Activated CD4-positive, alpha-beta T cell treated with anti-CD3 and anti-CD28 coated beads, Interleukin-2, amount 50 U/mL, for 4 hours (primary cell): ENCODE measurements around the gene ATF7.

Experiments used
- DNase-seq, 2 experiments: peaks; one replicate each; pipeline ENCODE4 v3.0.0-alpha.2; 2020

Gene ATF7

GRCh38 chr12:53516758-53517455, 109.3 kb downstream of the ATF7 start:
- DNase-seq, result no peak

GRCh38 chr12:53515291-53515680, 110.9 kb downstream of the ATF7 start:
- DNase-seq, result no peak

DNA sequence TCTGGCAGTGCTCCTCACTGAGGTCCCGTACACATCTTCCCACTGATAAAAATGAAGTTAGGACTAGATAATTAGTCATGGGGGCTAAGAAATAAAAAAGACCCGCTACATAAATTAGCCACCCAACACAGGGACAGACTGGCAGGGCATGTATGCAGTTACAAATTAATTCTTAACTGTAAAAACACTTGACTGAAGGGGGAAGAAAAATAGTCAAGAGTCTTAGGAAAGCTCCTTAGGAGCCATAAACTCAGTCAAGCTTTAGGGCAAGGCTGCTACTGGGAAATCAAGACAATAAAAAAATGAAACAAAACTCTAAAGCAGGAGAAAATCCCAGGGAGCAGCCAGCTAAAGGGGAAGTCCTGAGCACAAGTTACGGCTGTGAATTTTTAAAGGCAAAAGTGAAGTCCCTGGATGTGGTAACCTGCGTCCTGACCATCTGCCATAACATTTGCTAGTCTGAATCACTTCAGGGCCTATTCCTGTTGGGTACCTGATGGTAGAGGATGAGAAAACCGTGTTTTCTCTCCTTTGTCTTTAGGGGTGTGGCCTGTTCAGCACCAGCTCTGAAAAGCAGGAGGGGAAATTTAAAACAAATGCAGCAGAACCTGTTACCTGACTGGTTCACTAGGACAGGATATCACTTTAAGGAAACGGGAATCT, 111.4 kb downstream of the ATF7 start:
- DNase-seq, result no peak

GRCh38 chr12:53513712-53514410, 112.3 kb downstream of the ATF7 start:
- DNase-seq, result no peak

- DNase-seq, result no peak
Measured at GRCh38 chr12:53510181-53510812, 115.9 kb downstream of the ATF7 start.

GRCh38 chr12:53508534-53509170, 117.5 kb downstream of the ATF7 start:
- DNase-seq, result peak; percentile 80

DNA sequence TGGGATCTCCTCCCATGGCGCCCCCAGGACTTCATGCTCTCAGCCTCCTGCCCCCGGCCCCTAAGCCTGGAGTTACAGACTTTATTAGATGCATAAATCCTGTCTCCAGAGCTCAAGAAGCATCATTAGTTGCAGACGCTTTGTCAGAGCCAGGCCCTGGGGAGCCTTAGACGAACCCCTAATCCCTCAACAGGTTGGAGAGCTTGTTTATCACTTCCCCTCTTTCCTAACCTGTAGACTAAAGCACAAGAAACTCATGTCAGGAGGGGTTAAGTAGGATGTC, 118.6 kb downstream of the ATF7 start:
- DNase-seq, result no peak

DNA sequence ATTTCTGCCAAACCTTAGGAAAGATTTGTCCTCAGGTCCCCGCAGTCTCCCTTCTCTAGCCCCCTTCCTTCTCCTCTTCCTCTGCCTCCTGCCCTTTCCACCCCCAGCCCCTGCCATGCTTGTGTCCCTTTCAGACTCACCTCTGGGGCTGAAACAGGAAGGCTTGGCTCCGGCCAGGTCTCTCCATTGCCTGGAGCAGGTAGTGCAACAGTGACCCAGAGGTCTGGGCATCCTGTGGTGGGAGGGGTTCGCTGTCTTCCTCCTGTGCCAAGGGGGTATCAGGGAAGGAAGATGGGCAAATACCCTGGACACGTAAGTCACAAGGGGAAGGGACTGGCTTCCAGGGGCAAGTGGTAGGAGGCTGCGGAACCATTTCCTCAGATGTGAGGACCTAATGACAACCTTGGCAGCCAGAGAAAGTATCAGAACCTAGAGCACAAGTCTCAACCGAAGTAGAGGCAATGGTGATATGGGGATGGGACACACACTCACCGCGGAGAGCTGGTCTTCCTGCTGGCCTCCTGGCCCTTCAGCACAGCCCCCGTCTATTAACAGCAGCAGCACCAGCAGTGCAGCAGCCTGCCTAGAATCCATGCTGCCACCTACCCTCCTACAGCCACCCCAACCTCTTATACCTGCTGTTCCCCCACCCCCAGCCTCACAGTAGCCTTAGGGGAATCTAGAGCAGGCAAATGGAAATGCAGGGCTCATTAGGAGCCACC, 119.1 kb downstream of the ATF7 start, which contains the start of gene NPFF:
Gene NPFF, minus strand, starts transcription at position 604 of the 722 bp plus-strand sequence. Its CDS starts 10 bp downstream, at position 594.
- no peak for DNase-seq

- DNase-seq, result no peak
Measured at GRCh38 chr12:53506450-53506785, 119.8 kb downstream of the ATF7 start.

GRCh38 chr12:53505555-53506449, 120.4 kb downstream of the ATF7 start:
- DNase-seq, result no peak

GRCh38 chr12:53505086-53505485, 121.1 kb downstream of the ATF7 start:
- DNase-seq, result no peak

GRCh38 chr12:53504004-53504920, 121.9 kb downstream of the ATF7 start:
- no peak for DNase-seq

- no peak for DNase-seq
Measured at GRCh38 chr12:53502983-53503728, 123.0 kb downstream of the ATF7 start.

- no peak for DNase-seq
Measured at GRCh38 chr12:53502331-53502730, 123.9 kb downstream of the ATF7 start.

DNA sequence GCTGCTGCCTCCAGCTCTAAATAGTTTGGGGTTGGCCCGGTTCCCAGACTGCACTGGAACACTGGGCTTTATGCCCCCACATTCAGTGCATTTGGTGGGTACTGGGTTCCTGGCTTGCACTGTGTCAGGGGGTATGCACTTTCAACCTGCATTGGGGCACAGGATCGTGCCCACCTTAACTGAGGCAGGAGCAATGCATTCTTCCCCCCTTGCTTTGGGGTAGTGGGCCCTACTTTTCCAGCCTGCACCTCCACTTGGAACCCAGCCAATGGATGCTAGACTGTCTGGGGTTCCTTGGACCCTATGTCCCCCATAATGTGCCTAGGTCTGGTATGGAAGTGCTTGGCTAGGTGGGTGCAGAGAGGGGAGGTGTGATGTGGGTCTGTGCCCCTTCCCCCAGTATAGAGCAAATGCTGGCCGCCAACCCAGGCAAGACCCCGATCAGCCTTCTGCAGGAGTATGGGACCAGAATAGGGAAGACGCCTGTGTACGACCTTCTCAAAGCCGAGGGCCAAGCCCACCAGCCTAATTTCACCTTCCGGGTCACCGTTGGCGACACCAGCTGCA, 124.5 kb downstream of the ATF7 start:
- no peak for DNase-seq

- peak; percentile 92 for DNase-seq
Measured at GRCh38 chr12:53500776-53501614, 125.2 kb downstream of the ATF7 start, which contains the start of gene TARBP2. TSS of gene TARBP2 (plus strand) at chr12:53501283. CDS start at chr12:53501409, 126 bp downstream.

DNA sequence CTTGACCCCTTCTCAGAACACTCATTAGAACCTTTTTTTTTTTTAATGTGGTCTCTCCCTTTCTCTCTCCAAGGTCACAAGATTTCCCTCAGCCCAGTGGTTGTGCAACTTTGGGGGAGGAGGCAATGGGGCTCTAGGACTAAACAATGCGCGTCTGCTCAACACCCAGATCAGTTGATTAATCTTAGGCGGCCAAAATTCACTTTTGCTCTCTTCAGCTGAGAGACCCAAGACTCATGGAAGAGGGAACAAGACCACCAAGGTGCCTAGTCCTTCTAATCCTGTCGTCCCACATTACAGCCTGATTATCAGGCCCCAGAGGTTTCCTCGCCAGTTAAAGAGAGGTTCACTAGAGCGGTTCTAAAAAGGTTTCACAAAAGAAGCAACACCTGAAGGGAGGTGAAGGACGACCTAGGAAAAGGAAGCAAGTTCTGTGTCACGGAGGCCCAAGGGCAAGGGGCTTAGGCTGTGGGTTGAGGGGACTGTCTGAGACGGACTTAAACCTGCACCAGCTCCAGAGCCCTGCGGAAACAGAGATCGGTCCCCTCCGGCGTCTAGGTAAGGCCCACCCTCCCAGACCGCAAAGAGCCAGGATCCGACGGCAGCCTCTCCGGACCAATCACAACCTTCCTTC, 125.9 kb downstream of the ATF7 start:
- no peak for DNase-seq
